HG02973 (cell line): ENCODE measurements around the gene L3MBTL3.

Source experiments
- ATAC-seq: cut with Tn5 transposase; IDR thresholded peaks from one replicate; pipeline ENCODE4 v1.9.1; 2021; ENCODE audit warnings: moderate library complexity; ENCODE audit not compliant: unreplicated experiment

The L3MBTL3 gene

DNA sequence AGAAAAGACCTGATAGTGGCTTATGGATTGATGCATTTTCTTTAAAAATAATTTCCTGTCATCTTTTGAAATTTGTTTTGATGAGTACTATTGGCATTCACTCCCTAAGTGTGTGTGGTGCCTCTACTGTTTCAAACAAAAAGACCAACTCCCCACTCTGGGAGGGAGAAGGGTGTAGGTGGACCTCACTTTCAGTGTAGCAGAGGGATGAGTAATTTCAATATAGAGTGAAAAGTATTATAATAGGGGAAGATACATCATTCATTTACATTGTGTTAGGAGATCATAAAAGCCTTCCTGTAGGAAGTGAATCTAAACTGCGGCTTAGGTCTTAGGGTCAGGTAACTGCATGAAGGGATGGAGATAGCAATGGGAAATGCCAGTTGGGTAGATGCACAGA, 158.0 kb downstream of the L3MBTL3 start:
- ATAC-seq = no peak

GRCh38 chr6:130178692-130179091, 160.3 kb downstream of the L3MBTL3 start:
- ATAC-seq = no peak

DNA sequence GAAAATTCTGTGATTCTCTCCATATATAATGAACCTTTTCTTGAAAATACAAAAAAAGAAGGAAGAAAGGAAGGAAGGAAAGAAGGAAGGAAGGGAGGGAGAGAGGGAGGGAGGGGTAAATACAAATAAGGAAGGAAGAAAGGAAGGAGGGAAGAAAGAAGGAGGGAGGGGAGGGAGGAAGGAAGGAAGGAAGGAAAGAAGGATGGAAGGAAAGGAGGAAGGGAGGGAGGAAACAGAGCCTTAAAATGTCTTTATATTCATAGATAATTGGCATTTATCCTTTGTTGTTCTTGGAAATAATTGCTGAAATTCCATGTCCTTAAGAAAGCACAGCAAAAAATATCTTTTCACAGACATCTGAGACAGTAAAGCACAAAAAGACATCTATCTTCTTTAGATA, 164.1 kb downstream of the L3MBTL3 start:
- no peak for ATAC-seq

DNA sequence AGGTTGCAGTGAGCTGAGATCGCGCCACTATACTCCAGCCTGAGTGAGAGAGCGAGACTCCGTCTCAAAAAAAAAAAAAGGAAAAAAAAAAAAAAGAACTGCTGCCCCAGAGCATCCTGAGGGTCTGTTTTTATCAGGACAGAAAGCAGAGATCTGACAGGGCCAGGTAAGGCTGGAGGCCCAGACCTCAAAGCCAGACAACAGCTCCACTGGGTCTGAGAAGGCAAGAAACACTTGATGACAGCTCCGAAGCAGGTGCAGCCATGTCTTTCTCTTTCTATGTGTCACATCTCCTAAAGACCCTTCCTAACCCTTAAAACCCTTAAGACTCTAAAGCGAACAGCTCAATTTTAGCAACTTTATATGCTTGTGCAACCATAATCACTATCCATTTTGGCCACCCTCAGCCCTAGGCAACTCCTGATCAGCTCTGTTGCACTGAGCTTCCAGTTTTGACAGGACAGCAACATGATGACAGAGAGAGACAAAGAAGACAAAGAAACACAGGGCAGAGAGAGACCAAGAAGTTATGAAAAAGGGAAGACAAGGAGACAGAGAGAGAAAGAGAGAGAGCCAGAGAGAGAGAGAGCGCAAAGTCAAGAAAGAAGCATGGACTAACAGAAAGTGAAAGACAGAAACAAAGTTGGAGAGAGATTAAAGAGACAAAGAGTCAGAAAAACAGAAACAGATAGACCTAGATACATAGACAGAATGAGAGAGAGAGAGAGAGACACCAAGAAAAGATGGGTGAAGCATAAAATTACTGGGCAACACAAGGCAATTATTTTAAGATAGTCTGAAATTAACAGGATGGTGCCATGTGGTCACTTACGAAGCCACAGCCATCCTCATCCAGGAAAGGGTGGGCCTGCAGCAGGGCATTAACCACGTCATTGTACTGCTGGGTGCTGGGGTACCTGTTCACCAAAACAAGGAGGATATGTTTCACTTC, 165.2 kb downstream of the L3MBTL3 start:
- ATAC-seq = no peak

DNA sequence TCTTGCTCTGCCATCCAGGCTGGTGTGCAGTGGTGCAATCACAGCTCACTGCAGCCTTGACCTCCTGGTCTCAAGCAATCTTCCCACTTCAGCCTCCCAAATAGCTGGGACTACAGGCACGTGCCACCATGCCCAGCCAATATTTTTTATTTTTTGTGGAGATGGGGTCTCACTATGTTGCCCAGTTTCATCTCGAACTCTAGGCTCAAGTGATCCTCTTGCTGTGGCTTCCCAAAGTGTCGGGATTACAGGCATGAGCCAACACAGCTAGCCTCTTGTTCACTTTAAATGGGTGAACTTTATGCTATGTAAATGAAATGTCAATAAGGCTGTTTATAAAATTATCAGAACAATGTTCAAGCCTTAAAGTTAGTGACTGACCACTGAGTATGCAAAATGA, 167.3 kb downstream of the L3MBTL3 start:
- no peak for ATAC-seq

DNA sequence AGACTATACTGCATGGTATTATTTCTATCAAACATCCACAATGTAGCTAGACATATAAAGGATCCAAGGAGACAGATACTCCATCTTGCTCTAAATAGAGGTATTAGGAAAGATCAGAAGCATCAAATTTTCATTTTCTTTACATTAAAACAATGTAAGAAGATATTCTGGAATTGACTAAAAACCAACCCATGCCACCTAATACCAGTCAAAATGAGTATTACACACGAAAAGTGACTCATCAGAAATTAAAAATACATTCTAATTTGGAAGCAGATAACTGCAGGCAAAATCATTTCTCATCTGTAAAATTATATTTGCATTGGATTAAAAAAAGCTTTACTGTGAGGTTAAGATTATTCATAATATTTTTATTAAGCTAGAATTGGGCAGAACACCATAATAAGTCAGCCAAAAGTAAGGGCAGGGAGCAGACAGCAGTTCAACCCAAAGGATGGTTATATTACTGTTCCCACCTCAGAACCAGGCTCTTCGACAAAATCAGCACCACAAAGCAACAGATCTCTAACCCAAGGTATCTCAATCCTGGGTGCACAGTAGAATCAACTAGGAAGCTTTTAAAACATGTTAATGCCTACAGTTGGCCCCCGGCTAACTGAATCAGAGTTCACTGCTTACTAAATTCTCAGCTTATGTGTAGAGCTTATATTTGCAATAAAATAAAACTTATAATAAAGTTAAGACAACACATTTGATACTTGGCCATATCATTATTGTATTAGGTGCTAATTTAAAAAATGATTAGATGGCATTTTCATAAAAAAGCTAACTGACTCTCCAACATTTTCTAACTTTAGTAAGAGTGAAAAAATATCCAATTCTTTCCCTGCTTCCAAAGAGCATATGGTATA, 169.2 kb downstream of the L3MBTL3 start:
- ATAC-seq = no peak

DNA sequence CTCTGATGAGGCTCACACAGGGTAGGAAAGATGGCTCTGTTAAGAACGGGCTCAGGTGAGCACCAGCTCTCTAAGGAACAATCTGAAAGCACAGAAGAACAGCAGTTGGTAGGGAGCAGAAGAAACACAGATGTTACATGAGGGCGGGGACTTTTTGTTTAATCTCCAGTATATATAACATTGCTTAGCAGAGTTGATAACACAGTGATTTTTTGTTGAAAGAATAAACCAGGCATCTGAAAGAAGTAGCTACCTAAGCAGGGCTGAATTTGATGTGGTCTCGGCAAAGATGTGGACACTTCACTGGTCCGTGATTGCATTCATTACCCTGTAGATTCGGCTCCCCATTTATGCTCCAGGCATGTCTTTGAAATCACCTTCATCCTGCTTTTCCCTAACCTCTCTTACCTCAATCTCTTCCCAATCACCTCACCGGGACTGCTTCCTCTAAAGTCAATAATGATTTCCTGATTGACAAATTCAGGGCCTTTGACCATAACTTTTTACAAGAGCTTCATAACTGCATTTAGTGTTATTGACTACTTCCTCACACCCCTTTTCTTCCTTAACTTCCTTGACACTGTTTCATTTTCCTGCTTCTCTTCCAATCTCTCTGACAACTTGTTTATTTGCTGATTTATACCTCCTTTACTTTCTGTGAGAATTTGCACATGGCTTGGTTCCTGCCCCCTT, 170.0 kb downstream of the L3MBTL3 start:
- ATAC-seq = no peak

DNA sequence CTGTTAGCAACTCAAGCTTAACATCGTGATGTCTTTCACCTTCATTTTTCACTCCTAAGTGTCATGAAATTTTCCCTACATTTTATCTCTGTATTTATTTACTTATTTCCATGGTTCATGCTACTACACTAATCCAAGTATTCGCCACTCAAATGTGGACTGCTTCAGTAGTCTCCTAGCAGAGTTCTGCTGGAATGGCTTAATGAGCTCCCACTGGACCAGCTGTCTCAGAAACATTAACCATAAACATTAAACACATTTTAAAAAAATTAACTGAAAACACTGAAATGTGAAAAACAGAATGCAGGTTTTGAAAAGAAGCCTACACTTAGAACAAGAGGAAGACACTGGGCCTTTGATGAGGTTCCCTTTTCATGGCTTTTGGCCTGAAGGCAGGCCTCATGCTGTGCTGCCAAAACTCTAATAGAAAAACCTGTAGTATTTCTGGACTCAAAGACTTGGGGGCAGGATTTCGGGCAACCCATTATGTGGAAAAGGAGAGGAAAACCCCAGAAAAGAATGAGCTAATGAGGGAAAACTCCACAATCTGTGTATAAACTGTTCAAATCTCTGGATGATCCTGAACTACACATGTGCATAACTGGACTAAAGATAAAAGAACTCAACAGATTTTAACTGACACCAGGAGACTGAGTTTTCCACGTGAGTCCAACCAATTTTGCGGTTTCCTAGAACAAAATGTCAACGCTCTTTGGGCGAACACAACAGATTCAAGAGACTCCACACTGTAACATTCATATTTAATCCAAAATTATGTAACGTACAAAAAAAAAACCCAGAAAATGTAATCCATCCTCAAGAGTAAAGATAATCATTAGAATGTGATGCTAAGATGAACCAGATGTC, 171.4 kb downstream of the L3MBTL3 start:
- no peak for ATAC-seq
